GM12873 (cell line): ENCODE measurements around the gene IL15.

ENCODE experiments used
- TF ChIP-seq, protein P1 (sequence below): IDR thresholded peaks from 2 replicates; pipeline ENCODE4 v1.5.1; 2012; ENCODE audit warnings: low read depth, mild to moderate bottlenecking, moderate library complexity, low read length, control low read depth; ENCODE audit not compliant: insufficient read depth; ENCODE audit errors: missing control alignments

The IL15 gene

DNA sequence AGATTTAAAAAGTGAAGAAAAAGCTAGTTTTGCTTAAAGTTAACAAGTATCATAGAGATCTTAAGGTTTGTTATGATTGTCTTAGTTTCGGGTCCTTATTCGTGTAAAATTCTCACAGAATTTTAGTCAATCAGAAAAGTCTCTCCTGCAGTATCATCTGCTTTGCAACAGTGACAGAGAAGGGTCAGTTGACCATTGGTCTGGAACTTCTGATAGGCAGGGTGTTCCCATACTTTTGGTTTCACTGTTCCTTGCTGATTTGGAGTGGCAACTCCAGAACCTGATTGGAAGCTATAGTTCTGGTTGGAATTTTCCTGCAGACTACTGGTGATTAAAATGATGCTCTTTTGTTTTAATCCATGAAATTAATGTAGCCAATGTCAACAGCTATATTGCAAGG, 1.8 kb downstream of the IL15 start:
- TF ChIP-seq, protein P1, sequence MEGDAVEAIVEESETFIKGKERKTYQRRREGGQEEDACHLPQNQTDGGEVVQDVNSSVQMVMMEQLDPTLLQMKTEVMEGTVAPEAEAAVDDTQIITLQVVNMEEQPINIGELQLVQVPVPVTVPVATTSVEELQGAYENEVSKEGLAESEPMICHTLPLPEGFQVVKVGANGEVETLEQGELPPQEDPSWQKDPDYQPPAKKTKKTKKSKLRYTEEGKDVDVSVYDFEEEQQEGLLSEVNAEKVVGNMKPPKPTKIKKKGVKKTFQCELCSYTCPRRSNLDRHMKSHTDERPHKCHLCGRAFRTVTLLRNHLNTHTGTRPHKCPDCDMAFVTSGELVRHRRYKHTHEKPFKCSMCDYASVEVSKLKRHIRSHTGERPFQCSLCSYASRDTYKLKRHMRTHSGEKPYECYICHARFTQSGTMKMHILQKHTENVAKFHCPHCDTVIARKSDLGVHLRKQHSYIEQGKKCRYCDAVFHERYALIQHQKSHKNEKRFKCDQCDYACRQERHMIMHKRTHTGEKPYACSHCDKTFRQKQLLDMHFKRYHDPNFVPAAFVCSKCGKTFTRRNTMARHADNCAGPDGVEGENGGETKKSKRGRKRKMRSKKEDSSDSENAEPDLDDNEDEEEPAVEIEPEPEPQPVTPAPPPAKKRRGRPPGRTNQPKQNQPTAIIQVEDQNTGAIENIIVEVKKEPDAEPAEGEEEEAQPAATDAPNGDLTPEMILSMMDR, result no peak

DNA sequence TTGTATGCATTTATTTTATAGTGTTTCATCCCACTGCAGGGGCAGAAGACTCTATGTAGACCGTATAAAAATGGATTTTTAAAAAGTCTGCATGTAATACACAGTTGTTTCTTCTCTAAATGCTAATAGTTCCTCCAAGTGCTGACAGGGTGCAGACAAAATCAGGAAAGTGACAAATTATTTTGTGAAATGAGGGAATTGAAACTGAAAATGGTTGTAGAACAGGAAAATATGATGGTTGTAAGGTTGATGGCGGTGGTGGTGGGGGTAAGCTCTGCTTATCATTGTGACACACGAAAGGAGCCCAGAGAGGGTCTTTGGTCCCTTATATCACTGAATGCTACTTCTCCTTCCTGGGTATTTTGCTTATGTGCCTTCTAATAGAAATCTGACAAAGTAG, 4.3 kb downstream of the IL15 start:
- TF ChIP-seq, protein P1, result no peak

DNA sequence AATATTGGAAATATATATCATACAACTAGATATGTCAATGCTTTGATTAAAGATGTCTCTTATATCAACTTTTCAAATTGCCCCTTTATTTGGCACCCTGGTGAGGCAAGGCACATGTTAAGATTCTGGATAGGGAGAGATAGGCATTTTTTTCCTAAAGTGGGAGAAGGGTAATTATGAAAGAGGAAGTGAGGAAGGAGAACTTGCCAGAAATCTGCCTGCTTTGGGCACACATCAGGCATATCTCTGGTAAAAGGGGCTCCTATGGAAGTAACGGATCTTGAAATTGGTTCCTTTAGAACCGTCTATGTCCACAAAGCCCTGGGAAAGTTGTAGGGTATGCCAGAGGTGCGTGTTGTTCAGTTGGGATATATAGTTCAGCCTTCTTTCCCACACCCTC, 5.7 kb downstream of the IL15 start:
- TF ChIP-seq, protein P1, result no peak

DNA sequence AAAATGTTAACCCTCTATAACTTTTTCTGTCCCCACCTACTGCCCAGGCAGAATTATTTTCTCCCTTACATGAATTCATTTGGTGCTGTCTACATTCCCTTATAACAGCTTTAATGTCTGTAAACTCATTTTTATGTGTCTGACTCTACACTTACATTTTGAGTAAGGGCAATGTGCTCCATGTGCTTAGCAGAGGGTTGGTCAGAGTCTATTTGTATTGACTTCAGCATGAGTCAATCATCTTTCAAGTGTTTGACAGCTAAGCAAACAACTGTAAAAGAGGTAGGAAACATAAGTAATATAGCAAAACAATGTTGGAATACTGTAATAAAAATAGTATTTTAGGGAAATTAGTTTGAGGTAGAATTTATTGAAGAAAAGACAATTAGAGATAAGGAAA, 6.3 kb downstream of the IL15 start:
- TF ChIP-seq, protein P1, result no peak

DNA sequence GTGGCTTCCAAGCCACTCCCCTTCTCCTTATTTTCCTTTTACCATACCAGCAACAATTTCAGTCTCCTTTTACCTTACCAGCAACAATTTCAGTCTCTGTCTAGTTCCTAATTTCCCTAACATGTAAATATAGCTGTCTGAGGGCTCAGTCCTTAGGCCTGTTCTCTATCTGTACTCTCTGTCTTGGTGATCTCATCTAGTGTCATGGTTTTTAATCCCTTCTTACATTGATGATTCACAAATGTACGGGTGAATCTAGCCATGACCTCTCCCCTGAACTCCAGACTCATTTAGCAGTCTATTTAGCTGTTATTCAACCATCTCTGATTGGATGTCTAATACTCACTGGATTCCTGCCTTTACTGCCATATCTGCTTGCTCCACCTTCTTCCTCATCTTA, 7.2 kb downstream of the IL15 start:
- TF ChIP-seq, protein P1, result no peak

DNA sequence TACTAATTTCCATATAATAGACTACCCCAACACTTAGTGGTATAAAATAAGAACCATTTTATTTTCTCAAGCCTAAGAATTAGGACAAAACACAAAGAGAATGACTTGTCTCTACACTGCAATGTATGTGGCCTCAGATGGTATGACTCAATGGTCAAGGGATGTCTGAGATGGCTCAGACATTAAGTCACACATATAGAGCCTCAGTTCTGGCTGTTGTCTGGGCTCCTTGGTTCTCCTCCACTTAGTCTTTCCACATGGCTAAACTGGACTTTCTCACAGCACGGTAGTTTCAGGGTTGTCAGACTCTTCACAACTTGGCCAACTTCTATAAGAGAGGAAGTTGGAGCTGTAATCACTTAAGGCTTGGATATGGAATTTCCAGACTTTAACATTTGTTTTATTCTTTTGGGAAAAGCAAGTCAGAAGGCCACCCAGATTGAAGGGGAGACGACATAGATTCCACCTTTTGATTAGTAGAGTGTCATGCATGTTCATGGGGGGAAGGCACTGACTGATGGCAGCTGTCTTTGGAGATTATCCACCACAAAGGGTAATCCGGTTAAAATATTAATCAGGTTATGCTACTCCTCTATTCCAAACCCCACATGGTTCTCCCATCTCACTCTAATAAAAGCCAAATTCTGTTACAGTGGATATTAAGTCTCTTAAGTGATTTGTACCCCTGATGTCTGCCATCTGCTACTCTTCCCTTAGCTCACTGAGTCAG, 9.4 kb downstream of the IL15 start:
- TF ChIP-seq, protein P1, result no peak

DNA sequence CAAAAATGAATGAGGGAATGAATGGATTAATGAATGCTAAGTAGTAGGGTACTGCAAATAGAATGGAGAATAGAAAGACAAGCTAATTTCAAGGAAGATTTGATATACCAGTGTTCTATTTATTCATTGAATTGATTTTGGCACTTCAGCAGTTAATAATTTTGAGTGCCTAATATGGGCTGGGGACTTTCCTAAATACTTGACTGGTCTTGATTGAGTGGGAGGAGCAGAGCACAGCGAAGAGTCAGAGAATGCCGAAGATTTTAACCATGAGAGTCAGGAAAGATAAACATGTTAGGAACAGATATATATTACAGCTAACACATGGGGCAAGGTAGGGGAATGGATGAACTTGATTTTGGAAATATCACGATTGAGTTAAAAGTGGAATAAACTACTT, 10.6 kb downstream of the IL15 start:
- TF ChIP-seq, protein P1, result no peak

DNA sequence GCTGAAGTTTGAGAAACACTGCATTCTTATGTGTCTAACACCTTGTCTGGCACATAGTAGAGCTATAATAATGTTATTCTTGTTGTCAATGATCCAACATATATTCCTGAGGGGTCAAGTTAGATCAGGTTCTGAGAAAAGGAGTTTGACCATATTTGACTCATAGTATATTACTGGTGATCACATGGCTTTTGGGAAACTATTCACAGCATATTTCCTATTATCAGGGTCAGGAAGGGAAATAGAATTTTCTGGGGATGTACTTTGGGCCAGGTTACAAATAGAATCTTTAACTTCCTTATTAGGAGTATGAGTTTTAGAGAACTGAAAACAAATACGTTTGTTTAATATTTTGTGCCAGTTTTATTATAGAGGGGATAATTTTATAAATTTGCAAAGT, 11.6 kb downstream of the IL15 start:
- TF ChIP-seq, protein P1, result no peak
